Suprapubic skin (tissue), 4 donors: ENCODE measurements around the gene MYO18B.

Experiments
- EP300 ChIP-seq: sonication (generic); formaldehyde crosslinking; IDR thresholded peaks from one replicate; pipeline ENCODE4 v1.6.1; 2017; ENCODE audit warnings: antibody characterized with exemption
- POLR2A ChIP-seq, 2 donors: fragments of 450-650 bp; IDR thresholded peaks; one replicate each; pipeline ENCODE4 v1.6.1; 2017; ENCODE audit warnings: antibody characterized with exemption in 2 of 2, mild to moderate bottlenecking in 2 of 2, moderate library complexity in 2 of 2
- POLR2AphosphoS5 ChIP-seq, 3 donors: sonication (generic); formaldehyde crosslinking; IDR thresholded peaks; one replicate each; pipeline ENCODE4 v1.6.1; 2017; ENCODE audit warnings: antibody characterized with exemption in 3 of 3
- TF ChIP-seq, protein P1 (sequence below), 2 donors: fragments of 200-600 bp in 1 of 2; fragments of 450-650 bp in 1 of 2; sonication (generic) in 1 of 2; IDR thresholded peaks; one replicate each; pipeline ENCODE4 v1.5.1; 2016 to 2019; ENCODE audit warnings: antibody characterized with exemption in 2 of 2, mild to moderate bottlenecking in 1 of 2, moderate library complexity in 1 of 2

GRCh38 chr22:26050079-26050478 is 308.1 kb downstream of the MYO18B start:
- TF ChIP-seq, protein P1, sequence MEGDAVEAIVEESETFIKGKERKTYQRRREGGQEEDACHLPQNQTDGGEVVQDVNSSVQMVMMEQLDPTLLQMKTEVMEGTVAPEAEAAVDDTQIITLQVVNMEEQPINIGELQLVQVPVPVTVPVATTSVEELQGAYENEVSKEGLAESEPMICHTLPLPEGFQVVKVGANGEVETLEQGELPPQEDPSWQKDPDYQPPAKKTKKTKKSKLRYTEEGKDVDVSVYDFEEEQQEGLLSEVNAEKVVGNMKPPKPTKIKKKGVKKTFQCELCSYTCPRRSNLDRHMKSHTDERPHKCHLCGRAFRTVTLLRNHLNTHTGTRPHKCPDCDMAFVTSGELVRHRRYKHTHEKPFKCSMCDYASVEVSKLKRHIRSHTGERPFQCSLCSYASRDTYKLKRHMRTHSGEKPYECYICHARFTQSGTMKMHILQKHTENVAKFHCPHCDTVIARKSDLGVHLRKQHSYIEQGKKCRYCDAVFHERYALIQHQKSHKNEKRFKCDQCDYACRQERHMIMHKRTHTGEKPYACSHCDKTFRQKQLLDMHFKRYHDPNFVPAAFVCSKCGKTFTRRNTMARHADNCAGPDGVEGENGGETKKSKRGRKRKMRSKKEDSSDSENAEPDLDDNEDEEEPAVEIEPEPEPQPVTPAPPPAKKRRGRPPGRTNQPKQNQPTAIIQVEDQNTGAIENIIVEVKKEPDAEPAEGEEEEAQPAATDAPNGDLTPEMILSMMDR (IDR thresholded peaks at IDR 0.05), result no peak
- TF ChIP-seq POLR2A (IDR thresholded peaks at IDR 0.05) (no peak), POLR2AphosphoS5 (IDR thresholded peaks at IDR 0.05) (no peak), EP300 (no peak)
